PC-9 (cell line): ENCODE data around the gene LAMB4. TPM values are rescaled to one million over a fixed set of nuclear protein-coding genes. Genes with fewer than 3 reads are reported as not detected.

Source experiments
- BruUV-seq: library from RNA; stranded (reverse); fragments of 400-500 nt; replicated peaks from 2 replicates; lab custom pipeline; 2021; lab: Mats Ljungman, UMichigan
- CTCF ChIA-PET: fragments of 300-600 bp; sonication (Branson Sonifier 250); formaldehyde crosslinking; loops from one replicate; lab custom pipeline; 2022; ENCODE audit warnings: antibody characterized with exemption; lab: Charles Lee
- POLR2A ChIA-PET: fragments of 300-600 bp; sonication (Branson Sonifier 250); formaldehyde crosslinking; loops from one replicate; lab custom pipeline; 2022; ENCODE audit warnings: antibody characterized with exemption; ENCODE audit not compliant: unreplicated experiment; lab: Charles Lee
- DNase-seq, 2 experiments: peaks; one replicate each; pipeline versions ENCODE4 v3.0.0 to v3.0.0-alpha.2; 2015 to 2022; ENCODE audit warnings: mixed read lengths in 1 of 2
- H2AFZ ChIP-seq: fragments of 200-600 bp; sonication (generic); 2 replicates; pipeline ENCODE4 v1.8.1; 2017; ENCODE audit warnings: antibody characterized with exemption
- H3F3A ChIP-seq: fragments of 200-600 bp; sonication (generic); 2 replicates; pipeline ENCODE4 v1.8.1; 2017; ENCODE audit warnings: antibody characterized with exemption, mild to moderate bottlenecking, low read depth; ENCODE audit not compliant: insufficient read depth
- H3K27ac ChIP-seq: fragments of 200-600 bp; sonication (generic); 2 replicates; pipeline ENCODE4 v1.6.1; 2016; ENCODE audit warnings: mixed run types
- H3K27me3 ChIP-seq: fragments of 200-600 bp; sonication (generic); 2 replicates; pipeline ENCODE4 v1.6.1; 2016; ENCODE audit warnings: low read depth, mixed run types; ENCODE audit not compliant: insufficient read depth
- H3K36me3 ChIP-seq: fragments of 200-600 bp; sonication (generic); 2 replicates; pipeline ENCODE4 v1.6.1; 2016; ENCODE audit warnings: low read depth, mixed run types
- H3K4me1 ChIP-seq: fragments of 200-600 bp; sonication (generic); replicated peaks from 2 replicates; pipeline ENCODE4 v1.6.1; 2016; ENCODE audit warnings: mixed run types; ENCODE audit not compliant: insufficient read depth
- H3K4me2 ChIP-seq: fragments of 200-600 bp; sonication (generic); 2 replicates; pipeline ENCODE4 v1.6.1; 2017; ENCODE audit warnings: mixed run types
- H3K4me3 ChIP-seq: fragments of 200-600 bp; sonication (generic); 2 replicates; pipeline ENCODE4 v1.6.1; 2016; ENCODE audit warnings: mixed run types
- H3K79me2 ChIP-seq: fragments of 200-600 bp; sonication (generic); 2 replicates; pipeline ENCODE4 v1.6.1; 2017; ENCODE audit warnings: low read depth, mixed run types
- H3K9me2 ChIP-seq: fragments of 200-600 bp; sonication (generic); 2 replicates; pipeline ENCODE4 v1.8.1; 2017; ENCODE audit warnings: mild to moderate bottlenecking; ENCODE audit not compliant: insufficient read depth
- H3K9me3 ChIP-seq: fragments of 200-600 bp; sonication (generic); 2 replicates; pipeline ENCODE4 v1.8.1; 2016; ENCODE audit warnings: low read depth; ENCODE audit not compliant: insufficient read depth
- H4K20me1 ChIP-seq: fragments of 200-600 bp; sonication (generic); 2 replicates; pipeline ENCODE4 v1.8.1; 2017; ENCODE audit not compliant: insufficient read depth
- EZH2 ChIP-seq: fragments of 200-600 bp; sonication (generic); IDR thresholded peaks from 2 replicates; pipeline ENCODE4 v1.8.0; 2017; ENCODE audit warnings: antibody characterized with exemption, low read depth
- intact Hi-C: fragments of 100-400 bp; cut with micrococcal nuclease; formaldehyde crosslinking; loops from one replicate; pipeline ENCODE4 v1.10.0; 2022; ENCODE audit not compliant: unreplicated experiment
- total RNA-seq: library from RNA; stranded (reverse); gene quantifications from 2 replicates; pipeline ENCODE4 v1.2.3, GENCODE V29; 2021
- TF ChIP-seq, protein P1 (sequence below): fragments of 200-600 bp; sonication (generic); conservative IDR thresholded peaks from 2 replicates; pipeline ENCODE4 v1.6.1; 2017; ENCODE audit warnings: mixed run types, antibody characterized with exemption, mild to moderate bottlenecking, moderate library complexity

Gene LAMB4
- total RNA-seq, 1 experiment from 2014 or later: 0.83 TPM

DNA sequence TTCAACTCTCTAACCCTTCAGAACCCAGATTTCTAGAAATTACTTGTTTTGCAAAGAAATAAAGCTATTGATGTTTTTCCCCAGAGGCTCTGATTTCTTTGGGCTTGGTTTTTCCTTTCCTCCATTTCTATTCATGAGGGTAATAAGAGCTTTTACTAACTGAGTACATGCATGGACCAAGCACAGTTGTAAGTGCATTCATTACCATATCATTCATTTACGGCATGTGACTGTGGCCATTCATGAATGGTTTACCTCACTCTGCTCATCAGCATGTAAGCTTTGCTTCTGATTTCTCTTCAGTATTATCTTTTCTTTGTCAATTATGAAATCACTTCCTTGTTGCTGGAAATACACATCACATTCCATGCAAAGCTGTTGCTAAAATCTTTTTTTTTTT is 42.4 kb downstream of the LAMB4 start:
- BruUV-seq: no TSS peak
- no peaks in the 10 kb centered on the region for H3K9me2 ChIP-seq
- ChIA-PET POLR2A (no interaction called here), CTCF (interaction anchor here (0.7 kb wide), 1 partner anchor 61 kb away, joined by 4 read pairs; no protein-coding TSS in a partner anchor)
- no peaks in the 10 kb centered on the region for H3K36me3 ChIP-seq
- no peak overlapping the region for H3K27ac ChIP-seq
- no peak overlapping the region for H3K4me3 ChIP-seq
- no peaks in the 10 kb centered on the region for H4K20me1 ChIP-seq
- peaks cover 7% of the 10 kb centered on the region; the same call in 1 of the 2 replicates for H3K4me1 ChIP-seq
- H3K27me3 ChIP-seq: no peaks in the 10 kb centered on the region
- no peak overlapping the region for H2AFZ ChIP-seq
- no peaks in the 10 kb centered on the region for H3F3A ChIP-seq
- no peak for DNase-seq
- H3K79me2 ChIP-seq: no peaks in the 10 kb centered on the region
- no peak for TF ChIP-seq EZH2
- TF ChIP-seq, protein P1, sequence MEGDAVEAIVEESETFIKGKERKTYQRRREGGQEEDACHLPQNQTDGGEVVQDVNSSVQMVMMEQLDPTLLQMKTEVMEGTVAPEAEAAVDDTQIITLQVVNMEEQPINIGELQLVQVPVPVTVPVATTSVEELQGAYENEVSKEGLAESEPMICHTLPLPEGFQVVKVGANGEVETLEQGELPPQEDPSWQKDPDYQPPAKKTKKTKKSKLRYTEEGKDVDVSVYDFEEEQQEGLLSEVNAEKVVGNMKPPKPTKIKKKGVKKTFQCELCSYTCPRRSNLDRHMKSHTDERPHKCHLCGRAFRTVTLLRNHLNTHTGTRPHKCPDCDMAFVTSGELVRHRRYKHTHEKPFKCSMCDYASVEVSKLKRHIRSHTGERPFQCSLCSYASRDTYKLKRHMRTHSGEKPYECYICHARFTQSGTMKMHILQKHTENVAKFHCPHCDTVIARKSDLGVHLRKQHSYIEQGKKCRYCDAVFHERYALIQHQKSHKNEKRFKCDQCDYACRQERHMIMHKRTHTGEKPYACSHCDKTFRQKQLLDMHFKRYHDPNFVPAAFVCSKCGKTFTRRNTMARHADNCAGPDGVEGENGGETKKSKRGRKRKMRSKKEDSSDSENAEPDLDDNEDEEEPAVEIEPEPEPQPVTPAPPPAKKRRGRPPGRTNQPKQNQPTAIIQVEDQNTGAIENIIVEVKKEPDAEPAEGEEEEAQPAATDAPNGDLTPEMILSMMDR: no peak
- no peak overlapping the region for H3K4me2 ChIP-seq
- intact Hi-C loops: no loop called here
- no peaks in the 10 kb centered on the region for H3K9me3 ChIP-seq

DNA sequence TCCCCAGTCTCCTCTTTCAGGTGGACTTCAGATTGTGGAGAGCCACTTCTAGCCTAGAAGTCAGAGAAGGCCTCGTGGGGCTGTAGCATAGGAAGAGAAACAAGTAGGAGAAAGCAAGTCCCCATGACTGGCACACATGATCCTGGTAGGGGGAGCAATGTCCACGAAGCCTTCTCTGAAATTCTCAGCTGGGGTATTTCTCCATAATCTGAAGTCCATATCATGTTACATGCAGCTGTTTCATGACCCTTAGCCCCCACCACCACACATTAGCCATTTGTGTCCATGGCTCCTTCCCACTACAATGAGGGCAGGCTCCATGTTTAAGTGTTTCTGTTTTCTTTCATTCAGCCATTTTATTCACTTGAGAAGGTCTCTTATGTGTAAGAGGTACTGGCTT is 43.2 kb downstream of the LAMB4 start:
- Histone ChIP-seq H2AFZ (no peak overlapping the region), H3K4me1 (peaks cover 7% of the 10 kb centered on the region; the same call in 1 of the 2 replicates), H3K4me3 (no peak overlapping the region), H3F3A (no peaks in the 10 kb centered on the region), H3K9me2 (no peaks in the 10 kb centered on the region), H3K36me3 (no peaks in the 10 kb centered on the region), H3K4me2 (no peak overlapping the region), H3K79me2 (no peaks in the 10 kb centered on the region), H3K27me3 (no peaks in the 10 kb centered on the region), H3K9me3 (no peaks in the 10 kb centered on the region), H3K27ac (no peak overlapping the region), H4K20me1 (no peaks in the 10 kb centered on the region)
- no TSS peak for BruUV-seq
- POLR2A ChIA-PET: no interaction called here
- TF ChIP-seq EZH2: no peak
- TF ChIP-seq, protein P1: no peak
- no peak for DNase-seq
- intact Hi-C loops: no loop called here
- CTCF ChIA-PET: no interaction called here

DNA sequence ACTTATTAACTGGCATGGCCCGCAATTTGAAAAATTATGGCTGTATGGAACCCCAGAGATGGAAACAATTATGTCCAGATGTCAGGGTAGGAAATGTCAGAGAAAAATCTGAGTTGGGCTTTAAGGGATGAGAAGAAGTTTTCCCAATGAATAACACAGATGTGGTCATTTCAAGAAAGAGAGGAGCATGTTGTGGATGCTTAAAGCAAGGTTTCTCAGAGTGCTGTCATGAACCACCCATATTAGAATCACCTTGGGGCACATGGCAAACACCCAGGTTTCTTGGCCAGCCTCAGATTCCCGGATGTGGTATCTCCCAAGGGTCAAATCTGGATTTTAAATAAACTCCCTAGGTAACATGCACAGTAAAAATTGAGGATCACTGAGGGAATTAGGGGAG is 43.6 kb downstream of the LAMB4 start:
- Histone ChIP-seq H3K4me2 (no peak overlapping the region), H3K27ac (no peak overlapping the region), H3K27me3 (no peaks in the 10 kb centered on the region), H2AFZ (no peak overlapping the region), H3K9me2 (no peaks in the 10 kb centered on the region), H3K4me1 (peaks cover 7% of the 10 kb centered on the region; the same call in 1 of the 2 replicates), H3K36me3 (no peaks in the 10 kb centered on the region), H3K79me2 (no peaks in the 10 kb centered on the region), H3F3A (no peaks in the 10 kb centered on the region), H3K4me3 (no peak overlapping the region), H3K9me3 (peaks cover 3% of the 10 kb centered on the region), H4K20me1 (no peaks in the 10 kb centered on the region)
- no peak for DNase-seq
- no TSS peak for BruUV-seq
- ChIA-PET CTCF (no interaction called here), POLR2A (no interaction called here)
- no peak for TF ChIP-seq EZH2
- TF ChIP-seq, protein P1: no peak
- intact Hi-C loops: no loop called here
